Osteocyte (in vitro differentiated cells): Measurements from ENCODE around the gene ECI1. TPM values are rescaled to one million over a fixed set of nuclear protein-coding genes. Genes with fewer than 3 reads are reported as not detected.

ENCODE experiments used
- DNase-seq: peaks from one replicate; pipeline ENCODE4 v3.0.0; 2021; ENCODE audit warnings: mixed read lengths; ENCODE audit not compliant: unreplicated experiment; ENCODE audit errors: extremely low spot score
- H3K27ac Mint-ChIP-seq: one replicate; pipeline ENCODE4 v1.8.0; 2021; ENCODE audit warnings: mild to moderate bottlenecking, mixed read lengths; ENCODE audit not compliant: unreplicated experiment
- H3K27me3 Mint-ChIP-seq: one replicate; pipeline ENCODE4 v1.8.0; 2021; ENCODE audit warnings: mixed read lengths; ENCODE audit not compliant: unreplicated experiment
- H3K36me3 Mint-ChIP-seq: one replicate; pipeline ENCODE4 v1.8.0; 2021; ENCODE audit warnings: mixed read lengths; ENCODE audit not compliant: unreplicated experiment
- H3K4me1 Mint-ChIP-seq: one replicate; pipeline ENCODE4 v1.8.0; 2021; ENCODE audit warnings: mixed read lengths; ENCODE audit not compliant: unreplicated experiment
- H3K4me3 Mint-ChIP-seq: one replicate; pipeline ENCODE4 v1.8.0; 2021; ENCODE audit warnings: mild to moderate bottlenecking, moderate library complexity, mixed read lengths; ENCODE audit not compliant: unreplicated experiment
- H3K9me3 Mint-ChIP-seq: one replicate; pipeline ENCODE4 v1.8.0; 2021; ENCODE audit warnings: mixed read lengths; ENCODE audit not compliant: unreplicated experiment
- total RNA-seq: library from RNA; stranded (reverse); gene quantifications from 2 replicates; pipeline ENCODE4 v1.2.1, GENCODE V29; 2021
- TF ChIP-seq, protein P1 (sequence below): fragments of 200-600 bp; sonication (generic); IDR thresholded peaks from 2 replicates; pipeline ENCODE4 v1.5.0; 2021; ENCODE audit warnings: antibody characterized with exemption, mild to moderate bottlenecking, moderate library complexity

Gene ECI1
- total RNA-seq, 1 donor from 2014 or later: 46.4 TPM

DNA sequence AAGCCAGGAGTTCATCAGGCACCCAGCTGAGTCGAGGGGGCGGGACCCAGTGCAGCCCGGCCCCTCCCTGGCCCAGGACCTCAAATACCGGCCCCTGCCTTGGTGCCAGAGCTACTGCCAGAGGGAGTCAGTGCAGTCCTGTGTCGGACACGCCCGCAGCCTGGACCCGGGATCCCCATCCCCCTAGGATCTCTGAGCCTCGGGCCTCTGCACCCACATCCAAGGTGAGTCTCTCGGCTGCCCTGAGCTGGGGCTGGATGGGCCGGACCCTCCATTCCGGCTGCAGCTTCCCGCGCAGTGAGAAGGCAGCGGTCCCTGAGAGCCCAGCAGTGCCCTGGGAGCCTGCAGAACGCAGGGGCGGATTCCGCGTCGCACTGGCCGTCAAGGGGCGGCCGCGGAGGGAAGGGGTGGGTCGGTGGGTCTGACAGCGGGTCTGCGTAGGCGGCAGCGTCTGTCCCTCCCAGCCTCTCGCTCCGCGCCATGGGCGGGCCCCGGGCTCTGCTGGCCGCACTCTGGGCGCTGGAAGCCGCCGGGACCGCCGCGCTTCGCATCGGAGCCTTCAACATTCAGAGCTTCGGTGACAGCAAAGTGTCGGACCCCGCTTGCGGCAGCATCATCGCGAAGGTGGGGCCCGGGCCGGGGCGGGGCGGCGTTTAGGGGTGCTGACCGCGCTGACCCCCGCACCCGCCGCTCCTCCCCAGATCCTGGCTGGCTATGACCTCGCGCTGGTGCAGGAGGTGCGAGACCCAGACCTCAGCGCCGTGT, 14.9 kb downstream of the ECI1 start, which contains the start of gene DNASE1L2:
TSS of gene DNASE1L2 (plus strand) at position 108 of the 765 bp plus-strand sequence. CDS start at position 481, 373 bp downstream.
- H3K27ac Mint-ChIP-seq: no peak within 1 kb of the TSS
- TF ChIP-seq, protein P1, sequence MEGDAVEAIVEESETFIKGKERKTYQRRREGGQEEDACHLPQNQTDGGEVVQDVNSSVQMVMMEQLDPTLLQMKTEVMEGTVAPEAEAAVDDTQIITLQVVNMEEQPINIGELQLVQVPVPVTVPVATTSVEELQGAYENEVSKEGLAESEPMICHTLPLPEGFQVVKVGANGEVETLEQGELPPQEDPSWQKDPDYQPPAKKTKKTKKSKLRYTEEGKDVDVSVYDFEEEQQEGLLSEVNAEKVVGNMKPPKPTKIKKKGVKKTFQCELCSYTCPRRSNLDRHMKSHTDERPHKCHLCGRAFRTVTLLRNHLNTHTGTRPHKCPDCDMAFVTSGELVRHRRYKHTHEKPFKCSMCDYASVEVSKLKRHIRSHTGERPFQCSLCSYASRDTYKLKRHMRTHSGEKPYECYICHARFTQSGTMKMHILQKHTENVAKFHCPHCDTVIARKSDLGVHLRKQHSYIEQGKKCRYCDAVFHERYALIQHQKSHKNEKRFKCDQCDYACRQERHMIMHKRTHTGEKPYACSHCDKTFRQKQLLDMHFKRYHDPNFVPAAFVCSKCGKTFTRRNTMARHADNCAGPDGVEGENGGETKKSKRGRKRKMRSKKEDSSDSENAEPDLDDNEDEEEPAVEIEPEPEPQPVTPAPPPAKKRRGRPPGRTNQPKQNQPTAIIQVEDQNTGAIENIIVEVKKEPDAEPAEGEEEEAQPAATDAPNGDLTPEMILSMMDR: no peak
- no peak for DNase-seq
- H3K9me3 Mint-ChIP-seq: no peaks in the 10 kb centered on the region
- H3K36me3 Mint-ChIP-seq: peaks cover 3% of the 10 kb centered on the region
- no peaks in the 10 kb centered on the region for H3K27me3 Mint-ChIP-seq
- H3K4me3 Mint-ChIP-seq: no peak within 1 kb of the TSS
- H3K4me1 Mint-ChIP-seq: peaks cover 2% of the 10 kb centered on the region

DNA sequence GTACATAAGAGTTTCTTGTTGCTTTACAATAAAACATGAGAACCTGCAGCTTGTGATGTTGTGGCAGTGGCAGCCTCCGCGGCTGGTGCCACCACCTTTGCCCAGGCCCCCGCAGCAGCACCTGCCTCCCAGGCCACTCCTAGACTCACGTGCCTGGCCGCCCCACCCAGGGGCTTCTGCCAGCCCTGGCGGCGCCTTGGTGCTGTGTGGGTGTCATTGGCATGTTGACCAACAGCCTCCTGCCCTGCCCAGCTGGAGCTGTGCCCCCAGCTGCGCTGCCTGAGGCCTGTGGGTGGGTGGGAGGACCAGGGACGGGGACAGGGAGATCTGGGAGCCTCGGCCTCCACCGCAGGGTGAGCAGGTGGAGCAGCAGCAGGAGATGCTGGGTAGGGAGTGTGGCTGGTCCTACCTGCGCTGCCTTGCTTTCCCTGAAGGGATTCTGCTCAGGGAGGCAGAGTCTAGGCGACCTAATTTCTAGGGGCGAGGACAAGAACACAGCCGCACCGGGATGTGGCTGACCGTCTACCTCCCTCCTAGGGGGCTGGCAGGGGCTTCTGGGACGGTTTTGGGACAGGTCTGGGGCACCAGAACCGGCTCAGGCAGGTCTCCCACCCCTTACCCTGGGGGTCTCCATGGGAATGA, 15.6 kb downstream of the ECI1 start:
- Mint-ChIP-seq H3K36me3 (peaks cover 3% of the 10 kb centered on the region), H3K4me3 (no peak overlapping the region), H3K9me3 (no peaks in the 10 kb centered on the region), H3K4me1 (peaks cover 2% of the 10 kb centered on the region), H3K27ac (no peak overlapping the region), H3K27me3 (no peaks in the 10 kb centered on the region)
- no peak for DNase-seq
- TF ChIP-seq, protein P1: no peak

DNA sequence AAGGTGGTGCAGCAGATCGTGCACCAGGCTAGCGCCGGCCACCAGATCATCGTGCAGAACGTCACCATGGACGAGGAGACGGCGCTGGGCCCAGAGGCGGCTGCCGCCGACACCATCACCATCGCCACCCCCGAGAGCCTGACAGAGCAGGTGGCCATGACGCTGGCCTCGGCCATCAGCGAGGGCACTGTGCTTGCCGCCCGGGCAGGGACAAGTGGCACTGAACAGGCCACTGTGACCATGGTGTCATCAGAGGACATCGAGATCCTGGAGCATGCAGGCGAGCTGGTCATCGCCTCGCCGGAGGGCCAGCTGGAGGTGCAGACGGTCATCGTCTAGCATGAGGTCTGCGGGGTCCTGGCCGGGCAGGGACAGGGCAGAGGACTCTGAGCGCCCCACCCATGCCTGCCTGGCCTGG, 16.1 kb downstream of the ECI1 start:
- H3K4me1 Mint-ChIP-seq: peaks cover 2% of the 10 kb centered on the region
- TF ChIP-seq, protein P1: no peak
- no peak overlapping the region for H3K27ac Mint-ChIP-seq
- H3K4me3 Mint-ChIP-seq: no peak overlapping the region
- H3K36me3 Mint-ChIP-seq: peaks cover 3% of the 10 kb centered on the region
- DNase-seq: no peak
- no peaks in the 10 kb centered on the region for H3K9me3 Mint-ChIP-seq
- H3K27me3 Mint-ChIP-seq: no peaks in the 10 kb centered on the region

DNA sequence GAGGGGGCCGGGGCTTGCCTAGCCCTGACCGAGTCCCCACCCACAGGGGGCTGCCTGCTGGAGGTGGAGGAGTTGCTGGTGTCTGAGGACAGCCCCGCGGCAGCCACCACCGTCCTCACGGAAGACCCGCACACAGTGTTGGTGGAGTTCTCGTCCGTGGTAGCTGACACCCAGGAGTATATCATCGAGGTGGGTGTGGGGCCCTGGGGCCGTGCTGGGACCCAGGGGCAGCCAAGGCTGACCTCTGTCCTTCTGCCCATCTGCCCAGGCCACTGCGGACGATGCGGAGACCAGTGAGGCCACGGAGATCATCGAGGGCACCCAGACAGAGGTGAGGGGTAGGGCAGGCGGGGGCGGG, 16.6 kb downstream of the ECI1 start:
- Mint-ChIP-seq H3K27ac (no peak overlapping the region), H3K36me3 (peaks cover 6% of the 10 kb centered on the region), H3K4me1 (peaks cover 2% of the 10 kb centered on the region), H3K27me3 (no peaks in the 10 kb centered on the region), H3K4me3 (no peak overlapping the region), H3K9me3 (no peaks in the 10 kb centered on the region)
- DNase-seq: no peak
- TF ChIP-seq, protein P1: no peak
